ENCODE data around the gene FAM98B.

FAM98B gene

GRCh38 chr15:38525489-38525888 lies 71.6 kb downstream of the FAM98B start:
- DNase-seq (ENCODE audit: low read depth): no peak
- no peak for TF ChIP-seq CTCF (conservative IDR thresholded peaks at IDR 0.05; ENCODE audit: low read length)
- no peak overlapping the region for H3K4me3 ChIP-seq (ENCODE audit: low read length)

GRCh38 chr15:38526158-38526557 lies 72.2 kb downstream of the FAM98B start:
- DNase-seq (ENCODE audit: low read depth): no peak
- TF ChIP-seq CTCF (conservative IDR thresholded peaks at IDR 0.05; ENCODE audit: low read length): no peak
- no peak overlapping the region for H3K4me3 ChIP-seq (ENCODE audit: low read length)

GRCh38 chr15:38528294-38528693 lies 74.4 kb downstream of the FAM98B start:
- H3K4me3 ChIP-seq (ENCODE audit: low read length): no peak overlapping the region
- DNase-seq (ENCODE audit: low read depth): peak; percentile 47
- no peak for TF ChIP-seq CTCF (conservative IDR thresholded peaks at IDR 0.05; ENCODE audit: low read length)

GRCh38 chr15:38530113-38530512 lies 76.2 kb downstream of the FAM98B start:
- TF ChIP-seq CTCF (conservative IDR thresholded peaks at IDR 0.05; ENCODE audit: low read length): no peak
- H3K4me3 ChIP-seq (ENCODE audit: low read length): no peak overlapping the region
- no peak for DNase-seq (ENCODE audit: low read depth)

GRCh38 chr15:38531509-38531908 lies 77.6 kb downstream of the FAM98B start:
- DNase-seq (ENCODE audit: low read depth): peak; percentile 56
- H3K4me3 ChIP-seq (ENCODE audit: low read length): no peak overlapping the region
- no peak for TF ChIP-seq CTCF (conservative IDR thresholded peaks at IDR 0.05; ENCODE audit: low read length)

- TF ChIP-seq CTCF (conservative IDR thresholded peaks at IDR 0.05; ENCODE audit: low read length): no peak
- no peak for DNase-seq (ENCODE audit: low read depth)
- no peak overlapping the region for H3K4me3 ChIP-seq (ENCODE audit: low read length)
These were observed 78.8 kb downstream of the FAM98B start for GRCh38 chr15:38532728-38533127.

- no peak for DNase-seq (ENCODE audit: low read depth)
- no peak for TF ChIP-seq CTCF (conservative IDR thresholded peaks at IDR 0.05; ENCODE audit: low read length)
- H3K4me3 ChIP-seq (ENCODE audit: low read length): no peak overlapping the region
These were observed 79.5 kb downstream of the FAM98B start for GRCh38 chr15:38533416-38533915.

Measured in AG10803 (cell line).